GM19324 (cell line): Measurements from ENCODE around the gene IFT172.

Source experiments
- ATAC-seq: cut with Tn5 transposase; IDR thresholded peaks from one replicate; pipeline ENCODE4 v1.9.1; 2021; ENCODE audit warnings: mild to moderate bottlenecking, moderate library complexity; ENCODE audit not compliant: unreplicated experiment, low FRiP score

IFT172 gene

DNA sequence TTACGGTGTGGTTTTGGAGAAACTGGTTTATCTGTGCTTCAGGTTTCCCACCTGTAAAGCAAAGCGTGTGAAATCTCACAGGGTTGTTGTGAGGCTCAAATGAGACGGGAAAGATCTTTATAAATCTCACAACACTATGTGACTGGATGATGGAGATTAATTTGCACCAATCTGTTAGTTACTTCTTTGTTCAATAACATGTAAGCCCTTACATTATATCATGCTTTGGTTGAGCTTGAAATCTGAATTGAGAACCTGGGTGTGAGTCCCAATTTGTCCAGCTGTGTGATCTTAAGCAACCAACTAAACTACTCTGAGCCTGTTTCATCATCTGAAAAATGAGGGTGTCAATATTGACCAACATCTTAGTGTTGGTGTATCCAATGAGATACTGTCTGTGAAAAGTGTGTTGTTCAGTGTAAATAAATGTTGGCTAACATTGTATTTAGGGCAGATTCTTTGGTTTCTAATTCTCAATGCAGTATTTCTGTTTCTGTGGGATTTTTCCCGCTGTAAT lies 6.4 kb upstream of the IFT172 start:
- ATAC-seq: no peak

DNA sequence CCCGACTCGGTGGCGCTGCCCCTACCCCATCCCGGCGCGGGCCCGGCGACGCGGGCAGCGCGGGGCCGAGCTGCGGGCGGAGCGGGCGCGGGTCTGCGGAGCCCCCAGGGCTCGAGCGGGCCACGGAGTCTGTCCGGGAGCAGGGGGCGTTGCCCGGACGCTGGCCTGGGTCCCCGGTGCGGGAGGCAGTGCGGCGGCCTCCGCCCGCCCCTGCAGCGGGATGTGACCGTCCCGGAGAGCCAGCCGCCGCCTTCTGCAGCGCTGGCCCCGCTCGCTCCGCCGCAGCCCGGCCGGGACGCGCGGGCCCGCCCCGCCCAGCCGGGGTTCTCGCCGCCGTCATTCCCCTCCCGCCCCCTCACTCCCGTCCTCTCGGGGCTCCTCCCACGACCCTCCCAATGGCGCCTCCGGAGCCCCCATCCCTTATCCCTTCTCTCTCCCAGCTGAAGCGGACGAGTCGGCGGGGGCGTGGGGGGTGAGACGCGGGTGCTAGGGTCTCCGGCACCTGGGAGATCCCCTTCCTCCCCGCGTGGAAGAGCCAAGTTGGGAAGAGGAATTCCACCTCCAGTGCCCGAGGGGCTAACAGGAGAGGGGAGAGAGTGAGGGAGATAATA lies 5.5 kb upstream of the IFT172 start, which contains the start of gene FNDC4:
Gene FNDC4 (minus strand): TSS at position 257 of the 611 bp plus-strand sequence. CDS start 521 bp downstream, outside the sequence.
- no peak for ATAC-seq

DNA sequence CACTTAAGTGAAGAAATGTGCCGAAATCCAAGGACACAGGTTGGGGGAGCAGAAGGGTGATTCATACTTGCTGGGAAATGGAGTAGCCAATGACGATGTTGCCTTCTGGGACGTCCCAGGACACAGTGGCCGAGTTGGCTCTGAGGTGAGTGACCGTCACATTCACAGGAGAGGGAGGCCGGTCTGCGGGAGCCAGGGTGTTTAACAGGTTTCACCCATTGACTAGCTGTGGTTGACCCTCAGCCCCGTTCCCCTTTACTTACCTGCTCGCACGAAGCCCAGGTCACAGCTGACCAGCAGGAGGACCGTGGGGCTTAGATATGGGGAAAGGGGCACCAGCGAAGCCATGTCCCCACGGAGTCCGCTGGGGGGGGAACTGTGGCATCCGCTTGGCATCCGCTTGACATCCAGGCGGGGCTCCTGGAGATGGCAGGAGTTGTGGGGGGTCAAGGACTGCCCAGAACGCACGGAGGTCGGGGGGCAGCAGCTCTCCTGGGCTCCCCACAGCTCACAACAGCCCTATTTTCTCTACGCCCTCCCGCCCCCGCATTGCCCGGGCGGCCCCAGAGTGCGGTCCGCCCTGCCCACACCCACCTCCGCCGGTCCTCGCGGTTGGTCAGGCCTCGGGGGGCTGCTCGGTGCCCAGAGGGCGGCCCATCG lies 4.9 kb upstream of the IFT172 start:
- ATAC-seq: no peak

DNA sequence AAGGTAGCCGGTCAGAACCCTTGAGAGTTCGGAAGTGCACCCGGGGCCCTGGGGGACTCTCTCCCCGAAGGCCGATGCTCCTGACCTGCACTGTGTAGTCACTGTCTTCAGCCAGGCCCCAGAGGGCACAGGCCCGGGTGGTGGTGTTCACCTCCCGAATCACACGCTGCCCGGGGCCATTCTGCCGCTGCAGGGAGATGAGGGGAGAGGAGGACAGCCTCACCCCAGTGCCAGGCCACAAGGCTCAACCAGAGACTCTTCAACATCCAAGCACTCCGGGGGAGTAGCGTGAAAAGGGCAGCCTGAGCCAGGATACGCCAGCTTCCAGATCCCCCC lies 4.4 kb upstream of the IFT172 start:
- no peak for ATAC-seq

DNA sequence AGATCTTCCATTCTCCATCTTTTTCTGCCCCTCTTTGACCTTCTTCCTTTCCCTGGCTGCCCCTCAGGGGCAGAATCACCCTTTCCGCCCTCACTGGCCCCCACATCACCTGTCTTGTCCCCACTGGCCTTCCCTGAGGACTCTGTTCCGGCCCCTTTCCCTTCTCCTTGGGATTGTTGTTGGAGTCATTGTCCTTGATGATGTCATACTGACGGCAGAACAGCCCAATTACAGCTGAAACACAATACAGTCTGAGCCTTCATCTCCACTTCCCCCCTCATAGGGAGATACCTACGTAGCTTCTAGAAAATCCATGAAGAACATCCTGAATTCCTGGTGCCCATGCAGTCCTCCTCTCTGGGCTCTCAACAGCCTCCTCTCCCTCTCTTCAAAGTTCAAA lies 3.0 kb upstream of the IFT172 start:
- no peak for ATAC-seq

DNA sequence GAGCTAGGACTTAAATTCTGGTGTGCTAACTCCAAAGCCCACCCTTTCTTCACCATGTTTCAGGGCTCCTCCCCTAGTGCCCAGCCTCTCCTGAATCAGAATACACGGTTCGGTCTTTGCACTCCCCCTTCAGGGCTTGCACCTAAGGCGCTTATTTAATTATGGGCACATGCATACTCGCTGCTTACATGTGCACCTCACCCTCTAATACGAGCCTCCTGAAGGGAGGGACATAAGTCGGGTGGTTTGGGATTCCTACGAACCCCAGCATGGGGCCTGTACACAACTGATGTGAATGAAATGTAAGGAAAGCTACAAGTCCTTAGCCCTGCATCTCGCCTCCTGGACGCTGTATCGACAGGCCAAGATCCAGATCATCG lies 435 bp downstream of the IFT172 start:
- no peak for ATAC-seq

DNA sequence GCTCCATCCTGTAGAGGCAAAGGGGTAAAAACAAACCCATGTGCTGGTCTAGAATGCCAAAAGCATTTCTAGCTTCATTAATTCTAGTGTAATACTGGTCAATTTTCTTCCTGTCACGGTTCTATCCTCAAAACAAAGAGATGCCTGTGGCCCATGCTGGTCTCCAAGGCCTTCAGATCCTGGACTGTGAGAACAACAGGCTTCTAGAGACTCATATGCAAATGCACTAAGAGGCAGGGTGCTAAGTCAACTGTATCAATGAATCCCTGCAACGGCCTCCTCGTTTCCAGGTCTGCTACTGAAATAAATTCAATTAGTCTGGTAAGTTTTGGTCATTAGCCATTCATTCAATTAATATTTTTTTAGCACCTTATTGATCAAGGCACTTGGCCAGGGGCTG lies 4.0 kb downstream of the IFT172 start:
- no peak for ATAC-seq

DNA sequence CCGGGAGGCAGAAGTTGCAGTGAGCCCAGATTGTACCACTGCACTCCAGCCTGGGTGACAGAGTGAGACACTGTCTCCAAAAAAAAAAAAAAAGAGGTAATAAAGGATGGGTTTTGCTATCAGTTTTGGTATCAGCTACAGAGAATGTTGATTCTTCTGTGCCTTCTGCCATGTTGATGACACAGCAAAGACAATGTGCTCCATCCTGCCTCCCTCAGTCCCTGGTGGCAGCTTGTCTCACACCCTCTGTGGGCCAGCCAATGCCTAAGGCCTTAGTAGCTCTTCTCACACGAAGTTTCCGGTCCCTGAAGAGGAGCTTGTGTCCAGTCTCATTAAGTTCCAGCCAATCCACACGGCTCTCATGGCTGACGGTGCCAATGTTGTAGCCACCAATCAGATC lies 17.6 kb downstream of the IFT172 start:
- ATAC-seq: no peak

DNA sequence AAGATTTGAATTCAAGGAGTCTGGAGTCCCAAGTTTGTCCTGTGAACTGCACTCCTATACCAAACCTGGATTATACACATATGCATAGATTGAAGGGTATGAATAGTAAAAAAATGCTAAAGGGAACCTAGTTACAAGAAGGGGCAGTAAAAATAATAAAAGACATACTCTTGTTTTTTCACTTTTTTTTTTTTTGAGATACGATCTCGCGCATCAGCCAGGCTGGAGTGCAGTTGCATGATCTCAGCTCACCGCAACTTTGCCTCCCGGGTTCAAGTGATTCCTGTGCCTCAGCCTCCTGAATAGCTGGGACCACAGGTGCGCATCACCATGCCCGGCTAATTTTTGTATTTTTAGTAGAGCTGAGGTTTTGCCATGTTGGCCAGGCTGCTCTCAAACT lies 25.1 kb downstream of the IFT172 start:
- no peak for ATAC-seq

DNA sequence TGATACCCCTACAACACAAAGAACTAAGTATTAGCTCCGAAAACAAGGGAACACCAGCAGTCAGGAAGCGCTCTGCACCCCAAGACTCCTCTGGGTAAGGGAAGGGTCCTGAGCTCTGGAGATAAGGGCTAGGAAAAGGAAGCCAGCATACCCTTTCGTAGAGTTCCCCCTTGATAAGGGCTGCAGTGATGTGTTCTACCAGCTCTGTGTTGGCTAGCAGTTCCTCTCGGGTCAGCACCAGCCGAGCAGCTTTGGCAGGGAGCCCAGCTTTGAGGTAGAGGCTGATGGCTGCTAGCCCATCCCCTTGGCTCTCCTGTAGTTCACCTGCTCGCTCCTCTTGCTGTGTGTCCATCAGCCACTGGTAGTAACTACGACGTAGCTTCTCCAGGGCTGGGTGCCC lies 28.4 kb downstream of the IFT172 start:
- no peak for ATAC-seq

DNA sequence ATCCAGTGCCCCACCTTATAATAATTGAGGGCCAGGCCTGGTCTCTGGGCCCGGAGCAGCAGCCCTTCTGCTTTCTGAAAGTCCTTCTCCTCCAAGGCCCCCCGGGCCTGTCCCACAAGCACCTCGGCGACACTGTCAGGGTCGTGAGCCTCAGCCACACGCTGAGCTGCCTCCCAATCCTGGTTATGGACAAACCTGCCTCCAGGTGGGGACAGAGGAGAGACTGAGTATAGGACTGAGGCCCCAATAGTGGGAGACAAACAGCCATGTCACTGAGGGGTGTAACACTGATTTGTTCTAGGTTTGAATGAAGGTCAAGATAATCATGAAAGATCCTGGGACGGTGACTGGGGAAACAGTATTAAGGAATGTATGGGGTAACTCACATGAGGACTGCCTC lies 35.6 kb downstream of the IFT172 start:
- ATAC-seq: no peak

DNA sequence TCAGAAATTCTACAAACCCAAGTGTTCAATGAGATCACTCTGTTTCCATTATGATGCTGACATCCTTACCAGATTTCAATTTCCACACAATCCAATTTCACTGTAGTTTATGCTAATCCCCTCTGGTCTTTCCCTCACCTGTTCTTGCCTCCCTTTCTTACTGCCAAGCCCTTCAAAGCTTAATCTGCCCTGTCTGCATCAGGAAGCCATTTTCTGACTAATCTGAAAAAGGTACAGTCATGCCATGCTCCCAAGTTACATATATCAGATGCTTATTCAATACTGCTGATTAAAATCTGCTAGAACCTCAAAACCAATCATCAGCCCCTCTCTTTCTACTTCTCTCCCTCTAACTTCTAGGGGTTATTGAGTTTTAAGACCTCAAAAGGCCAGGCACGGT lies 38.4 kb downstream of the IFT172 start:
- no peak for ATAC-seq

DNA sequence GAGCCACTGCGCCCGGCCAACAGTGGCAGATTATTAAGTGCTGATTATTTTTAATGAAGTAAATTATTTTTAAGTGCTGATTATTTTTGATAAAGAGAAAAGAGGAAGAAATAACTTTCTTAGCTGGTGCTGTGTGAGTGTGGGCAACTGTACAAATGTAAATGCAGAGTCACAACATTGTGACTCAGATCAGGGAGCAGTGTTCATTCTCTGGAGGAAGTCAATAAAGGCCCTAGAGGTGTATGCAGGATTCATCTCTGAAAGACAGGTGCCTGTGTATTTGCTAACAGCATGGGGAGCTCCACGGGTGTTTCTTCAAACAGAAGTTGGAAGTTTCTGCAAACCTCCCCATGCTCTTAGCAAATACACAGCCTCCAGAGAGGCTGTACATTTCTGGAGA lies 41.2 kb downstream of the IFT172 start:
- no peak for ATAC-seq

DNA sequence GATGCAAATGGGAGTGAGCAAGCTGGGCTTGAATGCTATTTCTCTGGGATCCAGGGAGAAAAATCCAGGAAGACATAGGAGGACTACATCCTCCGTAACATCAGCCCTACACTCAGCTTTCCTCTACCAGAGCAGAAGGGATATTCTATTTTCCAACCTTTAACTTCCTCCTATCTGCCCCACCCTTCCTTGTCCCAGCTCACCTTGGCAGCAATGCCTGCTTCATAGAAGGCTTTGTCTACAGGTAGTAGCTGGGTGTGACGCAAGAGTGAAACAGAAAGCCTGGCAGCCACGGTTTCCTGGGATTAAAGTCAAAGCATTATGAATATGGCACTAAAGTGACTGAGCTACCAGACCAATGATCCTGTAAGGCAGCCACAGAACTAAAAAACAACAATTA lies 43.5 kb downstream of the IFT172 start:
- ATAC-seq: no peak

DNA sequence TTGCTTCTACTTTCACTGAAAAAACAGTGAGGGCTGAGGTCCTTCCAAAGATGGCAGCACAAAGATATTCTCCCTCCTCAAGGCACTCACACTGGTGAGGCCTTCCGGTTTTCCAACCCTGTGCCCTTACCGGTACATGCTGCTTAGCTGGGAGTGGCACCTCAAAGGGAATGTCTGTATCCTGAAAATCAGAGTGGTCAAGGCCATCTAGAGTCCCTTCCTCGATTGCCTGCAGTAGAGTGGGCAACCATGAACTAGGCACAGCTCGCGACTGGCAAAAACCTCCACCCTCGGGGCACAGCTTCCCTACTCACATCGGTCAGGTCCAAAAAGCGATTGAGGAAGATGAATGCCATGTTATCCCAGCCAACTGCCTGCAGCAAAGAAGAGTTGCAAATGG lies 43.9 kb downstream of the IFT172 start:
- no peak for ATAC-seq

DNA sequence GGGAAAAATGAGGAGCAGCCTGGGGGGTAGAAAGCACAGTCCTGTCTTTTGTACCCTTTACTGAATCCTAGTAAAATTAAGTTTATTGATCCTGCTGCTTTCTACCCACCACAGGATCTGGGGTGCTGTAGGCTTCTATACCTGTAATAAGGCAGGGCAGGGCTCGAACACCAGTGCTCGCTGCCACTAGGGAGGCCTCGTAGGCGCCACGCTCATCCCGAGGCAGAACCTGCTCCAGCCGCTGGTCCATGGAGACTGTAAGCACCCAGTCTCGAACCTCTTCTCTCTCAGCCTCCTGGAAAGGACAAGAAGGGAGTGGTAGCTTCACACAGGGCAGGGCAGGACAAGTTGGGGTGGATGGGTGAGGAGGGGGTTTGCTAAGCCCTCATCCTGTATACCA lies 44.4 kb downstream of the IFT172 start:
- no peak for ATAC-seq

DNA sequence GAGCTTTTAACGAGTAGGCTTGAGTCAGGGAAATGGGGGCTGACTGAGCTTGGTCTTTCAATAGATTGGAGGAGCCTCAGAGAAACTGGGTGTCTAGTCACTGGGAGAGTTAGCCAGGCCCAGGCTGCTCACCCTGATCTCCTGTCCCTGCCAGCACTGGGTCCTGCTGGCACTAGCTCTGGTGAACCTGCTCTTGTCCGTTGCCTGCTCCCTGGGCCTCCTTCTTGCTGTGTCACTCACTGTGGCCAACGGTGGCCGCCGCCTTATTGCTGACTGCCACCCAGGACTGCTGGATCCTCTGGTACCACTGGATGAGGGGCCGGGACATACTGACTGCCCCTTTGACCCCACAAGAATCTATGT lies 46.6 kb downstream of the IFT172 start:
- no peak for ATAC-seq

DNA sequence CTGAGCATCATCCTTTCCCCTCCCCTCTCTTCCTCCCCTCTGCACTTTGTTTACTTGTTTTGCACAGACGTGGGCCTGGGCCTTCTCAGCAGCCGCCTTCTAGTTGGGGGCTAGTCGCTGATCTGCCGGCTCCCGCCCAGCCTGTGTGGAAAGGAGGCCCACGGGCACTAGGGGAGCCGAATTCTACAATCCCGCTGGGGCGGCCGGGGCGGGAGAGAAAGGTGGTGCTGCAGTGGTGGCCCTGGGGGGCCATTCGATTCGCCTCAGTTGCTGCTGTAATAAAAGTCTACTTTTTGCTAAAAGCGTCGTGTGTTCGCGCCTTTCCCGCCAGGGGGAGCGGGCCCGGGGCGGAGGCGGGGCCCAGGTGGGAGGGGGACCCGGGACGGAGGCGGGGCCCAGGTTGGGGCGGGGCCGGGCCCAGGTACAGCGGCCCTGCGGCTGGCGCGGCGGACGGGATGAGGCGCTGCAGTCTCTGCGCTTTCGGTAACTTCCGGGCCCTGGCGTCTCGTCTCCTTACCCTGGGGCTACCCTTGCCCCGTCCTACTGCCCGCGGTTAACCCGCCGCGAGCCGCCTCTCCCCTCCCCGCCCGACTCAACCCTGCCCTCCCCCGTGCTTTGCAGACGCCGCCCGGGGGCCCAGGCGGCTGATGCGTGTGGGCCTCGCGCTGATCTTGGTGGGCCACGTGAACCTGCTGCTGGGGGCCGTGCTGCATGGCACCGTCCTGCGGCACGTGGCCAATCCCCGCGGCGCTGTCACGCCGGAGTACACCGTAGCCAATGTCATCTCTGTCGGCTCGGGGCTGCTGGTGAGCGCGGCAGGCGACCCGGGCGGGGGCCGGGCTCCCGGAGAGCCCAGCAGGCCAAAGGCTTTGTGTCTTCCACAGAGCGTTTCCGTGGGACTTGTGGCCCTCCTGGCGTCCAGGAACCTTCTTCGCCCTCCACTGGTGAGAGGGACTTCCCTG lies 47.3 kb downstream of the IFT172 start, which contains the start of gene KRTCAP3:
Gene KRTCAP3 (plus strand): TSS at position 424 of the 962 bp plus-strand sequence. CDS start 32 bp downstream, at position 456.
- ATAC-seq: no peak

DNA sequence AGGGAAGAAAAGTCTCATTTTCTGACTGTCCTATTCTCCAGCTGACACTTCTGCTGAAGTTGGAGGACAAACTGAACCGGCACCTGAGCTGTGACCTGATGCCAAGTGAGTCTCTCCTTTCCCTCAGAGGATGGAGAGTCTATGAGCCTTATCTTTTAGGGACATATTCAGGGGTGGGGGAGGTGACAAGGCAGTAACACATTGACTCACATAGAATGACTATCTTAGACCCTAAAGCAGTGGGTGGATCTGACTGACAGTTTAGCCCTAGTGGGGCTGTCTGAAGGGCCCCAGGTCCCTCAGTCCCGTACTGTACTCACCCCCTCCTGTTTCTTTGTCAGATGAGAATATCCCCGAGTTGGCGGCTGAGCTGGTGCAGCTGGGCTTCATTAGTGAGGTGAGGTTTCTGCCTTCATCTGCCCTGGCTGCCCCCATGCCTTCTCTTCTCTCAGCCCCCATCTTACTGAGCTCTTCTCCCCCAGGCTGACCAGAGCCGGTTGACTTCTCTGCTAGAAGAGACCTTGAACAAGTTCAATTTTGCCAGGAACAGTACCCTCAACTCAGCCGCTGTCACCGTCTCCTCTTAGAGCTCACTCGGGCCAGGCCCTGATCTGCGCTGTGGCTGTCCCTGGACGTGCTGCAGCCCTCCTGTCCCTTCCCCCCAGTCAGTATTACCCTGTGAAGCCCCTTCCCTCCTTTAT lies 48.2 kb downstream of the IFT172 start:
- ATAC-seq: no peak

DNA sequence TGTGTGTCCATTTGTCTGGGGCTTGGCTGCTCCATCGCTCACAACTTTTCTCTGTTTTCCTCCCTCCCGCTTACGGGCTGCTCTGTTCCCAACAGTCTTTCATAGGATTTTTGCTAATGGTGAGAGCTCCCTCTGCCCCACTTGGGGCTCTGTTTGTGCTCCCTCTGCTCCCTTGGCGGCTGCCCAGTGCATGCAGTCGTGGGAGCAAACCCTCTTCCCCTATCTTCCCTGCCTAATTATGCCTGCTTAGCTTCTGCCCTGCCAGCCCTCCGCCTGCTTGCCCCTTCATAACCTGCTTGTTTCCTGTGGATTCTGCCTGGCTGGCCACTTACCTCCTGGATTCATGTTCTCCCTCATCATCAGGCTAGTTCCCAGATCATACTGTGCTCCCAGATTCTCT lies 53.9 kb downstream of the IFT172 start:
- no peak for ATAC-seq

DNA sequence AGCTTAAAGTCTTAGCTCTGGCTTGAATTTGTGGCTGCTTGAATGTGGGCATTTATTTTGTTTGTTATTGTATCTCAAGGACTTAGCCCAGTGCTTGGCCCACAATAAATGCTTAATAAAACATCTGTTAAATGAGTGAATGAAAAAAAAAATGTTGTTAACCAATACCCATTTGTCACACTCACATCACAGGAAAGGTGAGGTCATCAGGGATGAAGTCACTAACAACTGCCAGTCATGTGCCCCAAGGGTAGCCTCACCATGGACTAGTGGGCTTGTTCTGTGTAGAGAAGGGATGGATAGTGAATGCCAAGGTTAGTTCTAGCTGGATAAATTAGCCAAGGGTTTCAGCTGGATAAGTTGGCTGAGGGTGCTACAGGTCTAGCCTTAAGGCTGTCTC lies 58.1 kb downstream of the IFT172 start:
- no peak for ATAC-seq
